ENCODE results near the gene MAGIX.

- TF ChIP-seq CTCF (IDR thresholded peaks at IDR 0.05) (no peak), POLR2A (IDR thresholded peaks at IDR 0.05) (no peak)
Observed at GRCh38 chrX:49179358-49179757, 16.8 kb downstream of the MAGIX start.

All from tibial nerve (tissue), 3 donors.